SHP77 treated with DMSO at 0.1 percent for 48 hours (cell line): ENCODE data around the gene HOXB9.
A peak's percentile ranks its signal among the peaks of the same experiment; 100 is the strongest.

Experiments used
- DNase-seq: peaks from one replicate; lab custom pipeline; 2025; lab: John Stamatoyannopoulos, UW

Gene HOXB9

GRCh38 chr17:48639136-48639535, 13.0 kb upstream of the HOXB9 start:
- no peak for DNase-seq

- DNase-seq = no peak
Observed at GRCh38 chr17:48637323-48638260, 11.4 kb upstream of the HOXB9 start.

GRCh38 chr17:48636177-48637018, 10.2 kb upstream of the HOXB9 start:
- DNase-seq = peak; percentile 26

- no peak for DNase-seq
Observed at GRCh38 chr17:48634493-48635208, 8.5 kb upstream of the HOXB9 start.

- no peak for DNase-seq
Observed at GRCh38 chr17:48633266-48633677, 7.1 kb upstream of the HOXB9 start.

- DNase-seq = no peak
Observed at GRCh38 chr17:48632579-48633265, 6.6 kb upstream of the HOXB9 start.

- no peak for DNase-seq
Observed at GRCh38 chr17:48631693-48632578, 5.8 kb upstream of the HOXB9 start.

GRCh38 chr17:48630925-48631692, 5.0 kb upstream of the HOXB9 start:
- DNase-seq = no peak

- DNase-seq = no peak
Observed at GRCh38 chr17:48630009-48630924, 4.1 kb upstream of the HOXB9 start.

- DNase-seq = no peak
Observed at GRCh38 chr17:48629411-48629759, 3.2 kb upstream of the HOXB9 start.

GRCh38 chr17:48628649-48629410, 2.7 kb upstream of the HOXB9 start:
- no peak for DNase-seq

GRCh38 chr17:48627623-48628521, 1.7 kb upstream of the HOXB9 start:
- DNase-seq = no peak

GRCh38 chr17:48627118-48627597, 1.0 kb upstream of the HOXB9 start:
- DNase-seq = no peak

GRCh38 chr17:48625495-48626244, 488 bp downstream of the HOXB9 start:
- DNase-seq = no peak

GRCh38 chr17:48624544-48625494, 1.3 kb downstream of the HOXB9 start:
- DNase-seq = peak; percentile 23
